Kidney (tissue), 14 donors: ENCODE measurements around the gene DPH3. TPM values are rescaled to one million over a fixed set of nuclear protein-coding genes. Genes with fewer than 3 reads are reported as not detected.

Experiments
- DNase-seq, 5 donors: peaks; one replicate each; pipeline ENCODE4 v3.0.0-alpha.2; 2013 to 2020
- FAIRE-seq: peaks from 2 replicates; lab custom pipeline; 2012; peaks lifted over from hg19 to GRCh38; lab: Jason Lieb, UNC
- H3K27ac ChIP-seq, 2 donors: one replicate each; pipeline ENCODE4 v1.7.0; 2013; ENCODE audit warnings: low read depth in 2 of 2, low read length in 2 of 2, inconsistent platforms in 1 of 2
- H3K27me3 ChIP-seq: one replicate; pipeline ENCODE4 v1.7.1; 2013; ENCODE audit warnings: low read length, inconsistent platforms; ENCODE audit not compliant: control insufficient read depth, insufficient read depth
- H3K36me3 ChIP-seq, 3 donors: one replicate each; pipeline versions ENCODE4 v1.7.0 to v1.7.1; 2013; ENCODE audit warnings: low read length in 3 of 3, control low read depth in 1 of 3, inconsistent platforms in 1 of 3; ENCODE audit not compliant: insufficient read depth in 3 of 3, control insufficient read depth in 2 of 3
- H3K4me1 ChIP-seq, 3 donors: one replicate each; pipeline versions ENCODE4 v1.7.0 to v1.7.1; 2013; ENCODE audit warnings: low read length in 3 of 3, inconsistent platforms in 1 of 3, low read depth in 1 of 3; ENCODE audit not compliant: control insufficient read depth in 2 of 3, insufficient read depth in 2 of 3
- H3K4me3 ChIP-seq, 3 donors: one replicate each; pipeline versions ENCODE4 v1.7.0 to v1.8.1; 2013; ENCODE audit warnings: low read length in 3 of 3, control low read depth in 1 of 3, inconsistent platforms in 1 of 3
- H3K9ac ChIP-seq, 3 donors: one replicate each; pipeline versions ENCODE4 v1.7.0 to v1.7.1; 2013; ENCODE audit warnings: low read length in 3 of 3, control low read depth in 1 of 3, inconsistent platforms in 1 of 3
- H3K9me3 ChIP-seq, 3 donors: one replicate each; pipeline versions ENCODE4 v1.7.0 to v1.7.1; 2013; ENCODE audit warnings: low read length in 3 of 3, control low read depth in 1 of 3, inconsistent platforms in 1 of 3; ENCODE audit not compliant: control insufficient read depth in 2 of 3, insufficient read depth in 1 of 3
- CTCF ChIP-seq: IDR thresholded peaks from 3 replicates; pipeline ENCODE4 v1.5.1; 2012; ENCODE audit warnings: mild to moderate bottlenecking, moderate library complexity, borderline replicate concordance; ENCODE audit not compliant: insufficient read depth; ENCODE audit errors: extremely low read depth
- intact Hi-C: fragments of 100-400 bp; cut with DNase I; formaldehyde crosslinking; loops from one replicate; pipeline ENCODE4 v1.11.1; 2022
- polyA plus RNA-seq: library from polyadenylated mRNA; stranded (reverse); fragments of 350-450 nt; fragmentation: Illumina TruSeq; extraction: RNeasy Lipid Tissue Mini Kit (QIAGEN cat#74804); gene quantifications from one replicate; pipeline ENCODE4 v1.2.3, GENCODE V29; 2014; ENCODE audit warnings: low read depth, low replicate concordance; ENCODE audit not compliant: insufficient read depth
- total RNA-seq: library from RNA; stranded (reverse); fragmentation: NEBNext Ultra II Directional; extraction: Animal tissue kit (Norgen Biotek cat#: 25700); gene quantifications from one replicate; pipeline ENCODE4 v1.2.1, GENCODE V29; 2021
- donor health status: control.
- donor health status: control.
- donor health status: control.
- donor health status: control.
- donor health status: control.
- donor health status: DM: yes; HTN: yes; CAD: no.
- donor health status: Normal renal cell carcinoma (clear cell type).

Gene DPH3
- total and polyA plus RNA-seq, 2 donors from 2014 or later = 16.3 to 19.3 TPM

- intact Hi-C loops = no loop called here
- H3K36me3 ChIP-seq = peaks cover 3 to 12% (median 6%) of the 10 kb centered on the region in 3 donors
- FAIRE-seq = no peak
Measured at GRCh38 chr3:16277471-16277870, 12.7 kb upstream of the DPH3 start.

GRCh38 chr3:16273867-16274266 lies 9.1 kb upstream of the DPH3 start:
- FAIRE-seq (peak; percentile 55), DNase-seq (no peak)
- Histone ChIP-seq H3K36me3 (peaks cover 3 to 23% (median 10%) of the 10 kb centered on the region in 3 donors), H3K9me3 (no peaks in the 10 kb centered on the region), H3K4me3 (no peak overlapping the region), H3K27me3 (no peaks in the 10 kb centered on the region), H3K4me1 (no peaks in the 10 kb centered on the region), H3K27ac (no peak overlapping the region), H3K9ac (no peak overlapping the region)
- no peak for TF ChIP-seq CTCF
- intact Hi-C loops = no loop called here

More at GRCh38 chr3:16277471-16277870, 12.7 kb upstream of the DPH3 start:
- H3K4me3 ChIP-seq = no peak overlapping the region
- H3K27ac ChIP-seq = no peak overlapping the region
- DNase-seq = no peak
- H3K4me1 ChIP-seq = no peaks in the 10 kb centered on the region
- no peak overlapping the region for H3K9ac ChIP-seq
- no peaks in the 10 kb centered on the region for H3K27me3 ChIP-seq
- H3K9me3 ChIP-seq = no peaks in the 10 kb centered on the region
- no peak for TF ChIP-seq CTCF

- FAIRE-seq (no peak), DNase-seq (no peak)
- H3K4me3 ChIP-seq = no peak overlapping the region
- TF ChIP-seq CTCF = no peak
- H3K9me3 ChIP-seq = no peaks in the 10 kb centered on the region
- H3K27ac ChIP-seq = no peak overlapping the region
- peaks cover 3 to 21% (median 9%) of the 10 kb centered on the region in 3 donors for H3K36me3 ChIP-seq
- intact Hi-C loops = no loop called here
- no peaks in the 10 kb centered on the region for H3K27me3 ChIP-seq
- H3K4me1 ChIP-seq = no peaks in the 10 kb centered on the region
- H3K9ac ChIP-seq = no peak overlapping the region
Measured at GRCh38 chr3:16272588-16272987, 7.8 kb upstream of the DPH3 start.

GRCh38 chr3:16270855-16271254 lies 6.1 kb upstream of the DPH3 start:
- DNase-seq (no peak), FAIRE-seq (no peak)
- Histone ChIP-seq H3K9me3 (no peaks in the 10 kb centered on the region), H3K9ac (no peak overlapping the region), H3K36me3 (peaks cover 0 to 17% (median 7%) of the 10 kb centered on the region in 3 donors), H3K27ac (no peak overlapping the region), H3K4me1 (peaks cover 0 to 3% (median 2%) of the 10 kb centered on the region in 3 donors), H3K4me3 (no peak overlapping the region), H3K27me3 (no peaks in the 10 kb centered on the region)
- intact Hi-C loops = no loop called here
- no peak for TF ChIP-seq CTCF
